Measurements from ENCODE around the gene SEMA6D.

SEMA6D gene

GRCh38 chr15:47717036-47717612 is at the start of gene SEMA6D:
Gene SEMA6D, plus strand, starts transcription at chr15:47717505. Its CDS starts 42,294 bp downstream, at chr15:47759799.
- peak; percentile 36 for DNase-seq

GRCh38 chr15:47669221-47669620 is 48.1 kb upstream of the SEMA6D start:
- no peak for DNase-seq

- DNase-seq = no peak
These were observed 46.9 kb upstream of the SEMA6D start for GRCh38 chr15:47670365-47670764.

GRCh38 chr15:47673232-47673761 is 44.0 kb upstream of the SEMA6D start:
- DNase-seq = peak; percentile 38

- peak; percentile 69 for DNase-seq
These were observed 42.6 kb upstream of the SEMA6D start for GRCh38 chr15:47674586-47675232.

- no peak for DNase-seq
These were observed 41.6 kb upstream of the SEMA6D start for GRCh38 chr15:47675735-47676134.

- no peak for DNase-seq
These were observed 39.3 kb upstream of the SEMA6D start for GRCh38 chr15:47678040-47678439.

GRCh38 chr15:47682661-47683060 is 34.6 kb upstream of the SEMA6D start:
- DNase-seq = no peak

- DNase-seq = no peak
These were observed 32.0 kb upstream of the SEMA6D start for GRCh38 chr15:47685141-47685870.

GRCh38 chr15:47688573-47689086 is 28.7 kb upstream of the SEMA6D start:
- no peak for DNase-seq

- no peak for DNase-seq
These were observed 27.6 kb upstream of the SEMA6D start for GRCh38 chr15:47689660-47690059.

GRCh38 chr15:47691882-47692281 is 25.4 kb upstream of the SEMA6D start:
- no peak for DNase-seq

- DNase-seq = no peak
These were observed 21.0 kb upstream of the SEMA6D start for GRCh38 chr15:47696351-47696750.

GRCh38 chr15:47705281-47705997 is 11.9 kb upstream of the SEMA6D start:
- no peak for DNase-seq

GRCh38 chr15:47707391-47707790 is 9.9 kb upstream of the SEMA6D start:
- DNase-seq = no peak

- DNase-seq = no peak
These were observed 8.9 kb upstream of the SEMA6D start for GRCh38 chr15:47708161-47708980.

GRCh38 chr15:47711655-47712054 is 5.7 kb upstream of the SEMA6D start:
- no peak for DNase-seq

GRCh38 chr15:47715402-47715801 is 1.9 kb upstream of the SEMA6D start:
- DNase-seq = no peak

GRCh38 chr15:47715856-47716445 is 1.4 kb upstream of the SEMA6D start:
- DNase-seq = no peak

- DNase-seq = no peak
These were observed 789 bp upstream of the SEMA6D start for GRCh38 chr15:47716516-47716915.
